ENCODE results near the gene SMARCA4.

DNA sequence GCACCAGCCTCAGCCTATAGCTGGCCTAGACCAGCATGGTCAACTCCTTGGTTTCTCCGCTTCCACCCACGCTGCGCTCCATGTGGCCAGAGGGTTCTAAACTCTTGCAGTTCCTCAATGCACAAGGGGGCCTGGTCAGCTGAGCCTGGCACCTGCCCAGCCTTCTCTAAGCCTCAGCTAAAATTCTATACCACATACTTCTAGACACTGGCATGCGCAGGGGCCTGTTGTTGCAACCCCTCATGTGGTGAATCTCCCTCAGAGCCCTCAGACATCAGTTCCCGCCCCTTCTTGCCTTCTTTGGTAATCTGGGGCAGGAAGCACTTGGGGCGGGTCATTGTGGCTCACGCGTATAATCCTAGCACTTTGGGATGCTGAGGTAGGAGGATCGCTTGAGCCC lies 108.7 kb downstream of the SMARCA4 start:
- TF ChIP-seq, protein P1, sequence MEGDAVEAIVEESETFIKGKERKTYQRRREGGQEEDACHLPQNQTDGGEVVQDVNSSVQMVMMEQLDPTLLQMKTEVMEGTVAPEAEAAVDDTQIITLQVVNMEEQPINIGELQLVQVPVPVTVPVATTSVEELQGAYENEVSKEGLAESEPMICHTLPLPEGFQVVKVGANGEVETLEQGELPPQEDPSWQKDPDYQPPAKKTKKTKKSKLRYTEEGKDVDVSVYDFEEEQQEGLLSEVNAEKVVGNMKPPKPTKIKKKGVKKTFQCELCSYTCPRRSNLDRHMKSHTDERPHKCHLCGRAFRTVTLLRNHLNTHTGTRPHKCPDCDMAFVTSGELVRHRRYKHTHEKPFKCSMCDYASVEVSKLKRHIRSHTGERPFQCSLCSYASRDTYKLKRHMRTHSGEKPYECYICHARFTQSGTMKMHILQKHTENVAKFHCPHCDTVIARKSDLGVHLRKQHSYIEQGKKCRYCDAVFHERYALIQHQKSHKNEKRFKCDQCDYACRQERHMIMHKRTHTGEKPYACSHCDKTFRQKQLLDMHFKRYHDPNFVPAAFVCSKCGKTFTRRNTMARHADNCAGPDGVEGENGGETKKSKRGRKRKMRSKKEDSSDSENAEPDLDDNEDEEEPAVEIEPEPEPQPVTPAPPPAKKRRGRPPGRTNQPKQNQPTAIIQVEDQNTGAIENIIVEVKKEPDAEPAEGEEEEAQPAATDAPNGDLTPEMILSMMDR (conservative IDR thresholded peaks at IDR 0.05): no peak
- TF ChIP-seq ZFX (IDR thresholded peaks at IDR 0.05): no peak

Data from C4-2B (cell line).